ENCODE data around the gene GLOD4.

DNA sequence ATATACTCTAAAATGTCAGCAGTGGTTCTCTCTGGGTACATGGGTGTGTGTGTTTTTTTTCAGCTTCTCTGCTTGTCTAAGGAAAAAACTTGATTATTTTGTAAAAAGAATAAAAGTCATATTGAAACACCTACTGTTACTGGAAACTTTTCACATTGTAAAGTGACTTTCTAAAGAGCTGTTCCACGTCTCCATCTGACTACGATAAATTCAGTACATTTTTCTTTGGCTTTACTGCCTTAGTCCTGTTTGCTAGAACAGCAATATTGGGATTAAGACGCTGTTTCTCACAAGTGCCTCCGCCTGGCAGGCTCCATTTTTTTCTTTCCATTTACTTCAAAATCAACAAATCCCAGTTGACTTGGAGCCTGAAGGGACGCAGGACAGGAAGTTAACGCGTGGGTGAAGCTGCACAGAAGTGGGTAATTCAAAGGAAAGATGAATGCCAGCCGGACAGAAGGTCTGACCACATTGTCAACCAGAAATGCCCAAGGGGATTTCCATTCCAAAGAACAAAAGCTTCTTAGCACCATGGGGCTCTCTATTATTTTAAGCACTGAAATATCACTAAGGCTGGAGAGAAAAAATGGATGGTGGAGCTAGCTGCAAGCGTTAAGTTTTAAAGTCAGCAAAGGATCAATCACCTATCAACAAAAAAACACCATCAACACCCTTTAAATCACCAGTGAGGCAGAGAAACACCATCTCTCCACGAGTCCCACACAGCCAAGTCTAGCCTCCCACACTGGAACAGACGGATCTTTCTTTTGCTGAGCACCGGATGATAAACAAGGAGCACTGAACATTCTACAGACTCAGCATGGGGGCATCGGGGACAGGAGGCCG, 8.4 kb downstream of the GLOD4 start:
- TF ChIP-seq POLR2A (IDR thresholded peaks at IDR 0.05) = no peak
- TF ChIP-seq, protein P1, sequence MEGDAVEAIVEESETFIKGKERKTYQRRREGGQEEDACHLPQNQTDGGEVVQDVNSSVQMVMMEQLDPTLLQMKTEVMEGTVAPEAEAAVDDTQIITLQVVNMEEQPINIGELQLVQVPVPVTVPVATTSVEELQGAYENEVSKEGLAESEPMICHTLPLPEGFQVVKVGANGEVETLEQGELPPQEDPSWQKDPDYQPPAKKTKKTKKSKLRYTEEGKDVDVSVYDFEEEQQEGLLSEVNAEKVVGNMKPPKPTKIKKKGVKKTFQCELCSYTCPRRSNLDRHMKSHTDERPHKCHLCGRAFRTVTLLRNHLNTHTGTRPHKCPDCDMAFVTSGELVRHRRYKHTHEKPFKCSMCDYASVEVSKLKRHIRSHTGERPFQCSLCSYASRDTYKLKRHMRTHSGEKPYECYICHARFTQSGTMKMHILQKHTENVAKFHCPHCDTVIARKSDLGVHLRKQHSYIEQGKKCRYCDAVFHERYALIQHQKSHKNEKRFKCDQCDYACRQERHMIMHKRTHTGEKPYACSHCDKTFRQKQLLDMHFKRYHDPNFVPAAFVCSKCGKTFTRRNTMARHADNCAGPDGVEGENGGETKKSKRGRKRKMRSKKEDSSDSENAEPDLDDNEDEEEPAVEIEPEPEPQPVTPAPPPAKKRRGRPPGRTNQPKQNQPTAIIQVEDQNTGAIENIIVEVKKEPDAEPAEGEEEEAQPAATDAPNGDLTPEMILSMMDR (IDR thresholded peaks at IDR 0.05) = no peak
